GM12878 (cell line): ENCODE measurements around the gene CCDC57. TPM values are rescaled to one million over a fixed set of nuclear protein-coding genes. Genes with fewer than 3 reads are reported as not detected.

Experiments used
- ATAC-seq: fragments of 200-7000 bp; cut with Tn5 transposase; 3 replicates; pipeline ENCODE4 v1.9.1; 2020; ENCODE audit warnings: mild to moderate bottlenecking, moderate library complexity
- BruUV-seq: library from RNA; stranded (reverse); fragments of 400-500 nt; replicated peaks from 2 replicates; lab custom pipeline; 2021; lab: Mats Ljungman, UMichigan
- CTCF ChIA-PET: fragments of 300-600 bp; sonication (Branson Sonifier 250); formaldehyde crosslinking; extraction: SDS; loops from one replicate; lab custom pipeline; 2021; ENCODE audit warnings: inconsistent platforms; lab: Yijun Ruan, JAX
- POLR2A ChIA-PET: fragments of 350-600 bp; formaldehyde crosslinking; extraction: SDS; loops from one replicate; lab custom pipeline; 2021; ENCODE audit warnings: inconsistent platforms; lab: Charles Lee
- RAD21 ChIA-PET: fragments of 300-600 bp; sonication (Branson Sonifier 250); formaldehyde crosslinking; loops from one replicate; lab custom pipeline; 2023; ENCODE audit warnings: antibody characterized with exemption; ENCODE audit not compliant: unreplicated experiment; lab: Charles Lee
- SMC1A ChIA-PET: fragments of 300-600 bp; sonication (Branson Sonifier 250); formaldehyde crosslinking; loops from one replicate; lab custom pipeline; 2023; ENCODE audit not compliant: unreplicated experiment, uncharacterized antibody; lab: Charles Lee
- DNase-seq: peaks from one replicate; pipeline ENCODE4 v3.0.0-alpha.2; 2011; ENCODE audit warnings: low read depth, low spot score
- FAIRE-seq: peaks from 3 replicates; lab custom pipeline; 2011; peaks lifted over from hg19 to GRCh38; lab: Jason Lieb, UNC
- H2AFZ ChIP-seq: 2 replicates; pipeline ENCODE4 v1.6.0; 2011; ENCODE audit warnings: low read depth, low read length, control low read depth; ENCODE audit not compliant: control insufficient read depth
- H3K27ac ChIP-seq: 2 replicates; pipeline ENCODE4 v1.5.1; 2011; ENCODE audit warnings: control low read depth; ENCODE audit not compliant: control insufficient read depth, insufficient read depth
- H3K27me3 ChIP-seq, 2 experiments: replicated peaks in 1 of 2; 2 replicates each; pipeline versions ENCODE4 v1.6.0 to v1.6.1; 2011; ENCODE audit warnings: low read length in 1 of 2; ENCODE audit not compliant: control insufficient read depth in 2 of 2, insufficient read depth in 2 of 2
- H3K36me3 ChIP-seq, 2 experiments: 2 replicates each; pipeline ENCODE4 v1.5.1; 2011; ENCODE audit warnings: low read length in 1 of 2; ENCODE audit not compliant: control insufficient read depth in 2 of 2, insufficient read depth in 2 of 2
- H3K4me1 ChIP-seq: 2 replicates; pipeline ENCODE4 v1.6.1; 2011; ENCODE audit warnings: mild to moderate bottlenecking, low read length, moderate library complexity, mixed read lengths; ENCODE audit not compliant: control insufficient read depth, insufficient read depth
- H3K4me2 ChIP-seq: 2 replicates; pipeline ENCODE4 v1.6.0; 2011; ENCODE audit warnings: control low read depth; ENCODE audit not compliant: control insufficient read depth, insufficient read depth
- H3K4me3 ChIP-seq: fragments of 200-600 bp; sonication (generic); 2 replicates; pipeline ENCODE4 v1.5.1; 2016
- H3K79me2 ChIP-seq: 2 replicates; pipeline ENCODE4 v1.6.0; 2011; ENCODE audit warnings: low read length; ENCODE audit not compliant: control insufficient read depth, insufficient read depth
- H3K9ac ChIP-seq: 2 replicates; pipeline ENCODE4 v1.8.0; 2011; ENCODE audit warnings: low read length, control low read depth, mixed read lengths; ENCODE audit not compliant: control insufficient read depth, insufficient read depth
- H3K9me3 ChIP-seq: replicated peaks from 3 replicates; pipeline ENCODE4 v1.5.1; 2011; ENCODE audit warnings: mild to moderate bottlenecking, low read length; ENCODE audit not compliant: control insufficient read depth, insufficient read depth
- H4K20me1 ChIP-seq: 2 replicates; pipeline ENCODE4 v1.6.0; 2011; ENCODE audit not compliant: control insufficient read depth, insufficient read depth
- CREM ChIP-seq: IDR thresholded peaks from 2 replicates; pipeline ENCODE4 v1.6.1; 2014; ENCODE audit warnings: antibody characterized with exemption, low read depth
- EED ChIP-seq: sonication (generic); IDR thresholded peaks from 2 replicates; pipeline ENCODE4 v1.6.1; 2016; ENCODE audit warnings: antibody characterized with exemption, low read depth
- IKZF1 ChIP-seq: fragments of 450-650 bp; conservative IDR thresholded peaks from 2 replicates; pipeline ENCODE4 v1.6.1; 2017; ENCODE audit warnings: antibody characterized with exemption, mild to moderate bottlenecking
- KAT2A ChIP-seq: conservative IDR thresholded peaks from 2 replicates; pipeline ENCODE4 v1.6.1; 2011; ENCODE audit warnings: low read depth, low read length; ENCODE audit not compliant: control insufficient read depth
- NRF1 ChIP-seq: conservative IDR thresholded peaks from 2 replicates; pipeline ENCODE4 v1.6.1; 2011; ENCODE audit warnings: mild to moderate bottlenecking, low read depth, low read length, improper control_type of control experiment
- POLR2A ChIP-seq: IDR thresholded peaks from 2 replicates; pipeline ENCODE4 v1.6.1; 2011; ENCODE audit warnings: low read depth, mild to moderate bottlenecking, low read length
- POLR2AphosphoS2 ChIP-seq: IDR thresholded peaks from 2 replicates; pipeline ENCODE4 v1.6.1; 2011; ENCODE audit warnings: low read depth, mild to moderate bottlenecking, low read length, improper control_type of control experiment, moderate library complexity
- RBBP5 ChIP-seq: fragments of 200-600 bp; sonication (generic); conservative IDR thresholded peaks from 2 replicates; pipeline ENCODE4 v1.6.1; 2016
- SIN3A ChIP-seq: IDR thresholded peaks from 2 replicates; pipeline ENCODE4 v1.6.1; 2012; ENCODE audit warnings: low read depth, low read length, improper control_type of control experiment
- TCF12 ChIP-seq: IDR thresholded peaks from 2 replicates; pipeline ENCODE4 v1.6.1; 2011; ENCODE audit warnings: low read depth, mild to moderate bottlenecking, low read length
- YBX1 ChIP-seq: fragments of 450-650 bp; IDR thresholded peaks from 2 replicates; pipeline ENCODE4 v1.6.1; 2016; ENCODE audit warnings: antibody characterized with exemption
- WGBS: methylation state at CpG from one replicate; pipeline ENCODE4 v1.1.6; 2016; ENCODE audit warnings: low lambda C conversion rate; ENCODE audit not compliant: insufficient replicate concordance, insufficient coverage; ENCODE audit errors: missing lambda C conversion rate; 5-methylcytosine and 5-hydroxymethylcytosine counted together
- in situ Hi-C: fragments of 300-500 bp; cut with MboI; formaldehyde crosslinking; loops from 9 replicates; pipeline ENCODE4 v1.14.3; 2018; ENCODE audit warnings: mixed read lengths
- intact Hi-C: fragments of 100-400 bp; cut with micrococcal nuclease; formaldehyde crosslinking; loops from one replicate; pipeline ENCODE4 v1.14.2; 2022; ENCODE audit not compliant: unreplicated experiment
- polyA plus RNA-seq, 11 experiments: library from polyadenylated mRNA; depleted of rRNA in 4 of 11; unstranded in 6 of 11; stranded (reverse) in 5 of 11; fragments of >200 nt; fragmentation: Nextera tagmentation in 4 of 11; fragmentation: Illumina TruSeq in 1 of 11; extraction: Ambion mirVana in 4 of 11; extraction: Trizol in 1 of 11; gene quantifications; 1 replicate in 1 of 11; 2 replicates in 10 of 11; pipeline versions ENCODE4 v1.2.1 to v1.2.3, GENCODE V29; 2011 to 2016; ENCODE audit warnings: inconsistent platforms in 2 of 11, missing spikeins in 2 of 11, low read depth in 1 of 11
- total RNA-seq, 4 experiments: library from RNA; depleted of rRNA in 3 of 4; stranded (reverse); fragments of >200 nt in 3 of 4; fragmentation: Illumina TruSeq in 1 of 4; extraction: Trizol in 1 of 4; gene quantifications; 2 replicates each; pipeline versions ENCODE4 v1.2.1 to v1.2.3, GENCODE V29; 2013 to 2021
- TF ChIP-seq, protein P1 (sequence below): fragments of 450-650 bp; IDR thresholded peaks from 2 replicates; pipeline ENCODE4 v1.6.1; 2018; ENCODE audit warnings: borderline replicate concordance, mild to moderate bottlenecking; ENCODE audit not compliant: partially characterized antibody

The CCDC57 gene
- total and polyA plus RNA-seq, 10 of the 15 experiments (the other 5 are each of a cell fraction or from before 2014, with no cell fraction given), result 5.4 to 123 (median 45.8) TPM

GRCh38 chr17:82085931-82086764, 126.5 kb downstream of the CCDC57 start:
- H3K79me2 ChIP-seq, result no peaks in the 10 kb centered on the region
- H3K9me3 ChIP-seq, result no peaks in the 10 kb centered on the region
- no peak overlapping the region for H3K9ac ChIP-seq
- no peaks in the 10 kb centered on the region for H3K27me3 ChIP-seq
- FAIRE-seq (no peak), DNase-seq (no peak), ATAC-seq (no peak)
- H4K20me1 ChIP-seq, result no peaks in the 10 kb centered on the region
- SMC1A ChIA-PET, result no interaction called here
- in situ Hi-C loops (no loop called here), intact Hi-C loops (no loop called here)
- POLR2A ChIA-PET, result no interaction called here
- TF ChIP-seq POLR2A, result peak; percentile 50
- no peak for TF ChIP-seq YBX1
- H3K4me1 ChIP-seq, result no peaks in the 10 kb centered on the region
- no peak overlapping the region for H2AFZ ChIP-seq
- no TSS peak for BruUV-seq
- CTCF ChIA-PET, result no interaction called here
- RAD21 ChIA-PET, result no interaction called here
- no peak overlapping the region for H3K4me3 ChIP-seq
- no peak overlapping the region for H3K4me2 ChIP-seq
- no peak overlapping the region for H3K27ac ChIP-seq
- WGBS, result 95% methylated on average over 21 of the region's 25 CpGs
- H3K36me3 ChIP-seq, result peaks cover 17 to 87% of the 10 kb centered on the region in 2 experiments

- H3K4me3 ChIP-seq, result no peak overlapping the region
- WGBS, result 95% methylated on average over 42 of the region's 49 CpGs
- TF ChIP-seq IKZF1, result no peak
- TF ChIP-seq NRF1, result no peak
- TF ChIP-seq TCF12, result no peak
- TF ChIP-seq POLR2AphosphoS2, result no peak
- TF ChIP-seq SIN3A, result no peak
- no peak for TF ChIP-seq KAT2A
- TF ChIP-seq EED, result no peak
- TF ChIP-seq, protein P1, sequence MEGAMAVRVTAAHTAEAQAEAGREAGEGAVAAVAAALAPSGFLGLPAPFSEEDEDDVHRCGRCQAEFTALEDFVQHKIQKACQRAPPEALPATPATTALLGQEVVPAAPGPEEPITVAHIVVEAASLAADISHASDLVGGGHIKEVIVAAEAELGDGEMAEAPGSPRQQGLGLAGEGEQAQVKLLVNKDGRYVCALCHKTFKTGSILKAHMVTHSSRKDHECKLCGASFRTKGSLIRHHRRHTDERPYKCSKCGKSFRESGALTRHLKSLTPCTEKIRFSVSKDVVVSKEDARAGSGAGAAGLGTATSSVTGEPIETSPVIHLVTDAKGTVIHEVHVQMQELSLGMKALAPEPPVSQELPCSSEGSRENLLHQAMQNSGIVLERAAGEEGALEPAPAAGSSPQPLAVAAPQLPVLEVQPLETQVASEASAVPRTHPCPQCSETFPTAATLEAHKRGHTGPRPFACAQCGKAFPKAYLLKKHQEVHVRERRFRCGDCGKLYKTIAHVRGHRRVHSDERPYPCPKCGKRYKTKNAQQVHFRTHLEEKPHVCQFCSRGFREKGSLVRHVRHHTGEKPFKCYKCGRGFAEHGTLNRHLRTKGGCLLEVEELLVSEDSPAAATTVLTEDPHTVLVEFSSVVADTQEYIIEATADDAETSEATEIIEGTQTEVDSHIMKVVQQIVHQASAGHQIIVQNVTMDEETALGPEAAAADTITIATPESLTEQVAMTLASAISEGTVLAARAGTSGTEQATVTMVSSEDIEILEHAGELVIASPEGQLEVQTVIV, result no peak
- TF ChIP-seq CREM, result no peak
- no peak for TF ChIP-seq RBBP5
- no peak overlapping the region for H3K4me2 ChIP-seq
- ATAC-seq, result no peak
- CTCF ChIA-PET, result no interaction called here
- H3K36me3 ChIP-seq, result peaks cover 17 to 88% of the 10 kb centered on the region in 2 experiments
- no peak overlapping the region for H3K27ac ChIP-seq
- BruUV-seq, result no TSS peak
- POLR2A ChIA-PET, result no interaction called here
- H4K20me1 ChIP-seq, result no peaks in the 10 kb centered on the region
- no peaks in the 10 kb centered on the region for H3K27me3 ChIP-seq
- no peak for DNase-seq
- no peak for FAIRE-seq
- in situ Hi-C loops (no loop called here), intact Hi-C loops (no loop called here)
- H2AFZ ChIP-seq, result no peak overlapping the region
- no peaks in the 10 kb centered on the region for H3K9me3 ChIP-seq
- no peaks in the 10 kb centered on the region for H3K4me1 ChIP-seq
- no peak overlapping the region for H3K9ac ChIP-seq
- RAD21 ChIA-PET, result no interaction called here
- H3K79me2 ChIP-seq, result no peaks in the 10 kb centered on the region
- SMC1A ChIA-PET, result no interaction called here
Measured at GRCh38 chr17:82085031-82085861, 127.4 kb downstream of the CCDC57 start.
